Effector memory CD4-positive, alpha-beta T cell (primary cell): Measurements from ENCODE around the gene ADCY1.

ENCODE experiments used
- DNase-seq, 3 donors: peaks; one replicate each; pipeline ENCODE4 v3.0.0-alpha.2; 2020
- H3K27ac ChIP-seq: 2 replicates; pipeline ENCODE4 v1.7.0; 2013; ENCODE audit warnings: mild to moderate bottlenecking, low read length, moderate library complexity; ENCODE audit not compliant: insufficient read depth, poor library complexity, severe bottlenecking
- H3K27me3 ChIP-seq: replicated peaks from 2 replicates; pipeline ENCODE4 v1.7.0; 2013; ENCODE audit warnings: mild to moderate bottlenecking, low read length; ENCODE audit not compliant: insufficient read depth, control insufficient read depth, poor library complexity, severe bottlenecking
- H3K36me3 ChIP-seq: 2 replicates; pipeline ENCODE4 v1.7.0; 2013; ENCODE audit warnings: mild to moderate bottlenecking, low read length, moderate library complexity; ENCODE audit not compliant: control insufficient read depth, insufficient read depth
- H3K4me1 ChIP-seq: 2 replicates; pipeline ENCODE4 v1.7.0; 2013; ENCODE audit warnings: low read length, mild to moderate bottlenecking; ENCODE audit not compliant: control insufficient read depth, insufficient read depth, poor library complexity, severe bottlenecking
- H3K4me3 ChIP-seq: 2 replicates; pipeline ENCODE4 v1.7.0; 2013; ENCODE audit warnings: low read length, low read depth, mild to moderate bottlenecking; ENCODE audit not compliant: insufficient read depth, poor library complexity, severe bottlenecking
- H3K9me3 ChIP-seq: 2 replicates; pipeline ENCODE4 v1.7.0; 2013; ENCODE audit warnings: mild to moderate bottlenecking, low read length, moderate library complexity; ENCODE audit not compliant: control insufficient read depth

ADCY1 gene

GRCh38 chr7:45623157-45623556 is 49.0 kb downstream of the ADCY1 start:
- no peaks in the 10 kb centered on the region for H3K9me3 ChIP-seq
- H3K27ac ChIP-seq: no peak overlapping the region
- no peak for DNase-seq
- H3K4me1 ChIP-seq: no peaks in the 10 kb centered on the region
- no peaks in the 10 kb centered on the region for H3K36me3 ChIP-seq
- no peaks in the 10 kb centered on the region for H3K27me3 ChIP-seq
- no peak overlapping the region for H3K4me3 ChIP-seq

DNA sequence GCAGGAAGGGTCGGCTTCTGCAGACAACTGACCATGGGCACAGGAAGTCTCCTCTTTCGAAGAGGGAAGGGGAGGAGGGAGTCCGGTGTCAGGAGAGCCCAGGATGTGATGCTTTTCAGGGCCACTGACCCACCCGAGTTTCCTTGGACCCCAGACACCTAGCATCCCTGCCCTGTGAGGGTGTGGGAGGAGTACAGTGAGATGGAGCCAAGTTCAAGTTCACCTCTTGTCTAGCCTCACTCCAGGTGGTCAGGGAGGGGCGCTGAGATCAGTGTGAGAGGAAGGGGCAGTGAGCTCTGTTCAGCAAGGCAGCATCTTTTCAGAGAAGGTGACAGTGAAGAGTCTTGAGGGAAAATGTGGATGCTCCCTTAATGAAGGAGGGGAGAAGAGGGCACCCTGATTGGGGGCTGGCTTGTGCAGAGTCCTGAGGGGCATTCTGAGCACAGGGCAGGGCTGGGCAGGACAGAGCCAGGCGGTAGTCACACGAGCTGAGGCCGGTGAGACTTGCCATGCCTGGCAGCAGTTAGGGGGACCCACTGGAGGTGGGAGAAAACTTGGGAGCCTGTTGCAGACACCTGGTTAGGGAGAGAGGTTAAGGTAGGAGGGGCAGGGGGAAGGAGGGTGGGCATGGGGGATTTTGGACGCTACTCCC is 49.7 kb downstream of the ADCY1 start:
- H3K27me3 ChIP-seq: no peaks in the 10 kb centered on the region
- no peak overlapping the region for H3K4me3 ChIP-seq
- DNase-seq: no peak
- no peaks in the 10 kb centered on the region for H3K36me3 ChIP-seq
- H3K4me1 ChIP-seq: no peaks in the 10 kb centered on the region
- no peaks in the 10 kb centered on the region for H3K9me3 ChIP-seq
- H3K27ac ChIP-seq: no peak overlapping the region

- no peaks in the 10 kb centered on the region for H3K4me1 ChIP-seq
- H3K9me3 ChIP-seq: no peaks in the 10 kb centered on the region
- no peaks in the 10 kb centered on the region for H3K36me3 ChIP-seq
- H3K27ac ChIP-seq: no peak overlapping the region
- no peak for DNase-seq
- H3K27me3 ChIP-seq: no peaks in the 10 kb centered on the region
- no peak overlapping the region for H3K4me3 ChIP-seq
Observed at GRCh38 chr7:45624392-45624760, 50.2 kb downstream of the ADCY1 start.

- H3K4me3 ChIP-seq: no peak overlapping the region
- H3K4me1 ChIP-seq: no peaks in the 10 kb centered on the region
- no peaks in the 10 kb centered on the region for H3K36me3 ChIP-seq
- H3K27me3 ChIP-seq: no peaks in the 10 kb centered on the region
- no peaks in the 10 kb centered on the region for H3K9me3 ChIP-seq
- no peak for DNase-seq
- H3K27ac ChIP-seq: no peak overlapping the region
Observed at GRCh38 chr7:45625067-45625466, 50.9 kb downstream of the ADCY1 start.

GRCh38 chr7:45625714-45626440 is 51.7 kb downstream of the ADCY1 start:
- H3K27me3 ChIP-seq: no peaks in the 10 kb centered on the region
- no peaks in the 10 kb centered on the region for H3K9me3 ChIP-seq
- no peak overlapping the region for H3K4me3 ChIP-seq
- no peaks in the 10 kb centered on the region for H3K36me3 ChIP-seq
- no peak for DNase-seq
- H3K4me1 ChIP-seq: no peaks in the 10 kb centered on the region
- H3K27ac ChIP-seq: no peak overlapping the region

- Histone ChIP-seq H3K9me3 (no peaks in the 10 kb centered on the region), H3K27me3 (no peaks in the 10 kb centered on the region), H3K4me3 (no peak overlapping the region), H3K36me3 (no peaks in the 10 kb centered on the region), H3K4me1 (no peaks in the 10 kb centered on the region), H3K27ac (no peak overlapping the region)
- no peak for DNase-seq
Observed at GRCh38 chr7:45626441-45627430, 52.6 kb downstream of the ADCY1 start.

- no peak overlapping the region for H3K27ac ChIP-seq
Observed at GRCh38 chr7:45627691-45628456, 53.7 kb downstream of the ADCY1 start.

GRCh38 chr7:45631569-45631968 is 57.4 kb downstream of the ADCY1 start:
- H3K27ac ChIP-seq: no peak overlapping the region
- H3K27me3 ChIP-seq: no peaks in the 10 kb centered on the region
- H3K36me3 ChIP-seq: no peaks in the 10 kb centered on the region
- H3K4me3 ChIP-seq: no peak overlapping the region
- no peaks in the 10 kb centered on the region for H3K9me3 ChIP-seq
- H3K4me1 ChIP-seq: no peaks in the 10 kb centered on the region
- no peak for DNase-seq

More at GRCh38 chr7:45627691-45628456, 53.7 kb downstream of the ADCY1 start:
- Histone ChIP-seq H3K4me1 (no peaks in the 10 kb centered on the region), H3K27me3 (no peaks in the 10 kb centered on the region), H3K36me3 (no peaks in the 10 kb centered on the region), H3K4me3 (no peak overlapping the region), H3K9me3 (no peaks in the 10 kb centered on the region)
- no peak for DNase-seq

GRCh38 chr7:45636733-45637132 is 62.6 kb downstream of the ADCY1 start:
- Histone ChIP-seq H3K4me1 (no peaks in the 10 kb centered on the region), H3K9me3 (no peaks in the 10 kb centered on the region), H3K27me3 (no peaks in the 10 kb centered on the region), H3K27ac (no peak overlapping the region), H3K36me3 (no peaks in the 10 kb centered on the region), H3K4me3 (no peak overlapping the region)
- DNase-seq: no peak
